ENCODE results near the gene ERRFI1.

DNA sequence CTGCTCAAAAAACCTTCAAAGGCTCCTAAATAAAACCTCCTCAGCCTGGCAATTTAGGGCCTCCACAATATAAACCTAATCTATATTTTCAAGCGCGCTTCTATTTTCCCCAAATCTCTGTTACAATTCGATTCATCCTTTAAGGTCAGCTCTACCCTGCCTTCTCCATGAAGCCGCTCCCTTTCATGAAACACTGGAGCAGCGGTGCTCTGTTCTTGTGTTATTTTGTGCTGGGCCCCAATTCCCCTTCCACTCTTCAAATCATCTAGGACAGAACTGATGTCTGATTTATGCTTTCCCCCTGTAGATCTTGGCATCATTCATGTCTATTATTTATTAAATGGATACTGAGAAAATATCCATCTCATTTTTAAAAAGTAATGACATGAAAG, 6.9 kb downstream of the ERRFI1 start:
- TF ChIP-seq, protein P1, sequence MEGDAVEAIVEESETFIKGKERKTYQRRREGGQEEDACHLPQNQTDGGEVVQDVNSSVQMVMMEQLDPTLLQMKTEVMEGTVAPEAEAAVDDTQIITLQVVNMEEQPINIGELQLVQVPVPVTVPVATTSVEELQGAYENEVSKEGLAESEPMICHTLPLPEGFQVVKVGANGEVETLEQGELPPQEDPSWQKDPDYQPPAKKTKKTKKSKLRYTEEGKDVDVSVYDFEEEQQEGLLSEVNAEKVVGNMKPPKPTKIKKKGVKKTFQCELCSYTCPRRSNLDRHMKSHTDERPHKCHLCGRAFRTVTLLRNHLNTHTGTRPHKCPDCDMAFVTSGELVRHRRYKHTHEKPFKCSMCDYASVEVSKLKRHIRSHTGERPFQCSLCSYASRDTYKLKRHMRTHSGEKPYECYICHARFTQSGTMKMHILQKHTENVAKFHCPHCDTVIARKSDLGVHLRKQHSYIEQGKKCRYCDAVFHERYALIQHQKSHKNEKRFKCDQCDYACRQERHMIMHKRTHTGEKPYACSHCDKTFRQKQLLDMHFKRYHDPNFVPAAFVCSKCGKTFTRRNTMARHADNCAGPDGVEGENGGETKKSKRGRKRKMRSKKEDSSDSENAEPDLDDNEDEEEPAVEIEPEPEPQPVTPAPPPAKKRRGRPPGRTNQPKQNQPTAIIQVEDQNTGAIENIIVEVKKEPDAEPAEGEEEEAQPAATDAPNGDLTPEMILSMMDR (IDR thresholded peaks at IDR 0.05 in 2 of 3, conservative IDR thresholded peaks at IDR 0.05 in 1 of 3; ENCODE audit: control insufficient read depth in 2 of 3, extremely low read depth in 1 of 3, insufficient read depth in 1 of 3, low read depth in 3 of 3, low read length in 3 of 3): no peak
- TF ChIP-seq CBX3 (IDR thresholded peaks at IDR 0.05; ENCODE audit: borderline replicate concordance, low read depth) (no peak), NFIC (IDR thresholded peaks at IDR 0.05; ENCODE audit: low read depth, low read length) (no peak), MYB (IDR thresholded peaks at IDR 0.05; ENCODE audit: borderline replicate concordance, low read depth, low read length) (no peak), POLR2A (IDR thresholded peaks at IDR 0.05; ENCODE audit: low read depth, low read length) (no peak), ZNF274 (IDR thresholded peaks at IDR 0.05; ENCODE audit: insufficient read depth, insufficient read length) (no peak), SP1 (IDR thresholded peaks at IDR 0.05; ENCODE audit: low read depth, low read length) (no peak), EP300 (IDR thresholded peaks at IDR 0.05; ENCODE audit: borderline replicate concordance in 1 of 2, control insufficient read depth in 1 of 2, low read depth in 2 of 2, low read length in 2 of 2) (no peak), BRCA1 (IDR thresholded peaks at IDR 0.05; ENCODE audit: low read depth, low read length) (no peak), MXI1 (IDR thresholded peaks at IDR 0.05; ENCODE audit: low read depth, low read length) (no peak), GABPA (IDR thresholded peaks at IDR 0.05; ENCODE audit: low read depth) (no peak)
- TF ChIP-seq, protein P2, sequence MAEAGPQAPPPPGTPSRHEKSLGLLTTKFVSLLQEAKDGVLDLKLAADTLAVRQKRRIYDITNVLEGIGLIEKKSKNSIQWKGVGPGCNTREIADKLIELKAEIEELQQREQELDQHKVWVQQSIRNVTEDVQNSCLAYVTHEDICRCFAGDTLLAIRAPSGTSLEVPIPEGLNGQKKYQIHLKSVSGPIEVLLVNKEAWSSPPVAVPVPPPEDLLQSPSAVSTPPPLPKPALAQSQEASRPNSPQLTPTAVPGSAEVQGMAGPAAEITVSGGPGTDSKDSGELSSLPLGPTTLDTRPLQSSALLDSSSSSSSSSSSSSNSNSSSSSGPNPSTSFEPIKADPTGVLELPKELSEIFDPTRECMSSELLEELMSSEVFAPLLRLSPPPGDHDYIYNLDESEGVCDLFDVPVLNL (IDR thresholded peaks at IDR 0.05; ENCODE audit: low read depth, low read length): no peak
- TF ChIP-seq, protein P3, sequence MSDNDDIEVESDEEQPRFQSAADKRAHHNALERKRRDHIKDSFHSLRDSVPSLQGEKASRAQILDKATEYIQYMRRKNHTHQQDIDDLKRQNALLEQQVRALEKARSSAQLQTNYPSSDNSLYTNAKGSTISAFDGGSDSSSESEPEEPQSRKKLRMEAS (IDR thresholded peaks at IDR 0.05; ENCODE audit: low read depth, low read length): no peak

Data from GM12878 (cell line).